SK-N-MC (cell line): ENCODE measurements around the gene TRIML1.
"Not testable (repeated sequence)": the region's sequence is repeated elsewhere in the genome, so short reads cannot be mapped to it uniquely, and the experiment has no call there.

Experiments used
- DNase-seq: peaks from one replicate; pipeline ENCODE4 v3.0.0-alpha.2; 2011; ENCODE audit warnings: low read depth, low spot score
- H3K27ac ChIP-seq: fragments of 200-600 bp; sonication (generic); 2 replicates; pipeline ENCODE4 v1.5.1; 2016; ENCODE audit warnings: mixed run types
- H3K36me3 ChIP-seq: fragments of 200-600 bp; sonication (generic); 2 replicates; pipeline ENCODE4 v1.6.1; 2017; ENCODE audit warnings: antibody characterized with exemption, low read length, mixed read lengths; ENCODE audit not compliant: insufficient read depth
- H3K4me3 ChIP-seq: fragments of 200-600 bp; sonication (generic); 2 replicates; pipeline ENCODE4 v1.5.1; 2016
- H3K9ac ChIP-seq: fragments of 200-600 bp; sonication (generic); 2 replicates; pipeline ENCODE4 v1.8.0; 2017; ENCODE audit warnings: mixed run types, mixed read lengths; ENCODE audit not compliant: insufficient read length
- H3K9me3 ChIP-seq: fragments of 200-600 bp; sonication (generic); 2 replicates; pipeline ENCODE4 v1.6.1; 2017; ENCODE audit warnings: low read depth, mild to moderate bottlenecking, antibody characterized with exemption, low read length, moderate library complexity, mixed read lengths
- EZH2 ChIP-seq: fragments of 200-600 bp; sonication (generic); IDR thresholded peaks from one replicate; pipeline ENCODE4 v1.6.1; 2017; ENCODE audit warnings: antibody characterized with exemption
- FOXP2 ChIP-seq: optimal IDR thresholded peaks from 2 replicates; pipeline ENCODE3; 2011; ENCODE audit warnings: mild to moderate bottlenecking, moderate library complexity; ENCODE audit not compliant: insufficient read depth; ENCODE audit errors: extremely low read length, control extremely low read depth
- POLR2AphosphoS5 ChIP-seq: IDR thresholded peaks from 2 replicates; pipeline ENCODE4 v1.6.1; 2012; ENCODE audit warnings: mild to moderate bottlenecking, low read depth, low read length, borderline replicate concordance

The TRIML1 gene

GRCh38 chr4:188143731-188144130, 4.5 kb downstream of the TRIML1 start:
- H3K36me3 ChIP-seq: no peaks in the 10 kb centered on the region
- no peak overlapping the region for H3K9ac ChIP-seq
- TF ChIP-seq EZH2: no peak
- TF ChIP-seq FOXP2: no peak
- no peak for TF ChIP-seq POLR2AphosphoS5
- H3K9me3 ChIP-seq: no peaks in the 10 kb centered on the region
- DNase-seq: no peak
- H3K4me3 ChIP-seq: no peak overlapping the region
- H3K27ac ChIP-seq: no peak overlapping the region

GRCh38 chr4:188145601-188146000, 6.4 kb downstream of the TRIML1 start:
- TF ChIP-seq EZH2 (no peak), POLR2AphosphoS5 (no peak), FOXP2 (no peak)
- no peak for DNase-seq
- Histone ChIP-seq H3K4me3 (no peak overlapping the region), H3K9me3 (no peaks in the 10 kb centered on the region), H3K27ac (no peak overlapping the region), H3K9ac (no peak overlapping the region), H3K36me3 (no peaks in the 10 kb centered on the region)

DNA sequence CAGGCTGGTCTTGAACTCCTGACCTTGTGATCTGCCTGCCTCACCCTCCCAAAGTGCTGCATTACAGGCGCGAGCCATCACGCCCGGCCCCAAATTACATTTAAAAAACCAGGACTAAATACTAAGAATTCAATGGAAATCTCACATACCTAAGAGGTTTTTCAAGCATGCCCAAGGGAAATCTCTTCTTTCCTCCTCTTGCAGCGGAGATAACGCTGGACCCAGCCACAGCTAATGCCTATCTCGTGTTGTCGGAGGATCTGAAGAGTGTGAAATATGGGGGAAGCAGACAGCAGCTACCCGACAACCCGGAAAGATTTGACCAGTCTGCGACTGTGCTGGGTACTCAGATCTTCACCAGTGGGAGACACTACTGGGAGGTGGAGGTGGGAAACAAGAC, 7.4 kb downstream of the TRIML1 start:
- no peaks in the 10 kb centered on the region for H3K9me3 ChIP-seq
- H3K36me3 ChIP-seq: no peaks in the 10 kb centered on the region
- H3K27ac ChIP-seq: no peak overlapping the region
- no peak for DNase-seq
- H3K4me3 ChIP-seq: no peak overlapping the region
- no peak overlapping the region for H3K9ac ChIP-seq
- TF ChIP-seq POLR2AphosphoS5 (no peak), EZH2 (no peak), FOXP2 (no peak)

DNA sequence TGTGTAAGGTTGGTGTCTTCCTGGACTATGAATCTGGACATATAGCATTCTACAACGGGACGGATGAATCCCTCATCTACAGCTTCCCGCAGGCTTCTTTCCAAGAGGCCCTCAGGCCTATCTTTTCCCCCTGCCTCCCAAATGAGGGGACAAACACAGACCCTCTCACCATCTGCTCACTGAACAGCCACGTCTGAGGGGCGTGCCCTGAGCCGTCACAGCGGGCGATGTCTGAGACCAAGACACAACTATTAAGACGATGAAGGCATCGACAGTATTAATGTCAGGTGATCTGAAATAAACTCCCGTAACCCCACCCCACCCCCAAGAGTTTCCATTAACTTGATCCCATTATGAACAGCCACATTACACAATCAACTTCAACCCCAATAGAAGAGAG, 7.9 kb downstream of the TRIML1 start:
- Histone ChIP-seq H3K27ac (no peak overlapping the region), H3K9me3 (no peaks in the 10 kb centered on the region), H3K9ac (no peak overlapping the region), H3K4me3 (no peak overlapping the region), H3K36me3 (no peaks in the 10 kb centered on the region)
- no peak for DNase-seq
- TF ChIP-seq EZH2 (no peak), POLR2AphosphoS5 (no peak), FOXP2 (no peak)

DNA sequence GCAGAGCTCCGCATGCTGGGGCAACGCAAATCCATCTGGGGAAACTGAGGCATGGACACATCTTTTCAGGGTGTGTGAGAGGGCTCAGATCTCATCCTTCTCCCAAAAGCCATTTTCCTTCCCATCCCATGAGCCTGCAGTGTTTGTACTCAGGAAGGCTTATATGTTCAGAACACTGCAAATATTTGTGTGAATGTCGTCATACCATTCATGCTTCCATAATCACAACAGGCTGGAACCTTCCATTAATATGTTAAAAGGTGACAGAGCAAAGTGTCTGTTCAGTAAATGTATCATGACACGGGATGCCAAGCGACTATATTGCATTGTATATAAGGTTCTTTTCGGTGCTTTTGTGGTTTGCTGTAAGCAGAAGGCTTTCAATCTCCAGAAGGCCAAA, 8.5 kb downstream of the TRIML1 start:
- no peaks in the 10 kb centered on the region for H3K36me3 ChIP-seq
- H3K9me3 ChIP-seq: no peaks in the 10 kb centered on the region
- no peak for DNase-seq
- TF ChIP-seq EZH2: no peak
- no peak for TF ChIP-seq FOXP2
- TF ChIP-seq POLR2AphosphoS5: no peak
- no peak overlapping the region for H3K27ac ChIP-seq
- no peak overlapping the region for H3K4me3 ChIP-seq
- H3K9ac ChIP-seq: no peak overlapping the region

- Histone ChIP-seq H3K4me3 (no peak overlapping the region), H3K27ac (no peak overlapping the region), H3K9me3 (no peaks in the 10 kb centered on the region), H3K9ac (no peak overlapping the region), H3K36me3 (no peaks in the 10 kb centered on the region)
- DNase-seq: no peak
- TF ChIP-seq FOXP2 (no peak), EZH2 (no peak), POLR2AphosphoS5 (no peak)
These were observed 15.6 kb downstream of the TRIML1 start for GRCh38 chr4:188154668-188155405.

GRCh38 chr4:188158336-188158735, 19.1 kb downstream of the TRIML1 start:
- no peak for DNase-seq
- TF ChIP-seq EZH2 (no peak), FOXP2 (no peak), POLR2AphosphoS5 (no peak)

DNA sequence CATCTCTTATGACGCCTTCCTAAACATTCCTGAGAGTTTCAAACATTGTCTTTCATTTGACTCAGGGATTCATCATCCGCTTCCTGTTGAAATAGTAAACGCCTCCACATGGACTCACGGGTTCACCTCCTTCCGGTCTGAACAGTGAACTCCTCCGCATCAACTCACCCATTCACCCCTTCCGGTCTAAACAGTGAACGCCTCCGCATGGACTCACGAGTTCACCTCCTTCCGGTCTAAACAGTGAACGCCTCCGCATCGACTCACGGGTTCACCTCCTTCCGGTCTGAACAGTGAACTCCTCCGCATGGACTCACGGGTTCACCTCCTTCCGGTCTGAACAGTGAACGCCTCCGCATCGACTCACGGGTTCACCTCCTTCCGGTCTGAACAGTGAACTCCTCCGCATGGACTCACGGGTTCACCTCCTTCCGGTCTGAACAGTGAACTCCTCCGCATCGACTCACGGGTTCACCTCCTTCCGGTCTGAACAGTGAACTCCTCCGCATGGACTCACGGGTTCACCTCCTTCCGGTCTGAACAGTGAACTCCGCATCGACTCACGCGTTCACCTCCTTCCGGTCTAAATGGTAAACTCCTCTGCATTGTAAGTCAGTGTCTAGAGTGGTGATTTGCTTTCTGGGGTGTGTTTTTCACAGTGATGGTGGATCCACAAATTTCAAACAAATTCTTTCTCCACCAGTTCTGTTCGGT, 20.4 kb downstream of the TRIML1 start:
- H3K36me3 ChIP-seq, H3K4me3 ChIP-seq, H3K9ac ChIP-seq, DNase-seq, H3K9me3 ChIP-seq, H3K27ac ChIP-seq: not testable (repeated sequence)

More at GRCh38 chr4:188158336-188158735, 19.1 kb downstream of the TRIML1 start:
- H3K9me3 ChIP-seq: no peaks in the 10 kb centered on the region
- H3K4me3 ChIP-seq: no peak overlapping the region
- H3K9ac ChIP-seq: no peak overlapping the region
- no peak overlapping the region for H3K27ac ChIP-seq
- H3K36me3 ChIP-seq: no peaks in the 10 kb centered on the region

GRCh38 chr4:188160406-188160805, 21.2 kb downstream of the TRIML1 start:
- Histone ChIP-seq H3K9me3 (no peaks in the 10 kb centered on the region), H3K9ac (no peak overlapping the region), H3K36me3 (no peaks in the 10 kb centered on the region), H3K27ac (no peak overlapping the region), H3K4me3 (no peak overlapping the region)
- TF ChIP-seq POLR2AphosphoS5 (no peak), FOXP2 (no peak), EZH2 (no peak)
- DNase-seq: no peak
